LoVo (cell line): Measurements from ENCODE around the gene DEDD.
"Not testable (repeated sequence)": the region's sequence is repeated elsewhere in the genome, so short reads cannot be mapped to it uniquely, and the experiment has no call there.

ENCODE experiments used
- DNase-seq: peaks from one replicate; pipeline ENCODE4 v3.0.0-alpha.2; 2016; ENCODE audit warnings: low spot score

Gene DEDD

DNA sequence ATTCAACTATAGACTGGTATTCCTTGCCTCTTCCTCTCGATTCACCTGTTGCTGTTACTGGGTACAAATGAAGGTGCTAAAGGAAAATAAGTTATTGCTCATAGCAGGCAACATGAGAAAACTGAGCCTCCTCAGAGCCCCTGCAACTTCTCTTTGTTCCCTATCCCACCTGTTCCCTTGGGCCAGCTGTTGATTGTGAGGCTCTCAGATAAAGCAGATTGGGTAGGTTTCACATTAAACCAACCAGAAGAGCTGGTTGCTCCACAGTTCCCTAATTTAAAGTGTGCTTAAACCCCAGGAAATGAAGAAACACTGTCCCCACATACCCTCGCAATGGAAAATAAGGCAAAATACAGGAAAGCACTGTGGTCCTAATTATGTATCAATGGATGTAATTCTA is 4.8 kb downstream of the DEDD start:
- no peak for DNase-seq

DNA sequence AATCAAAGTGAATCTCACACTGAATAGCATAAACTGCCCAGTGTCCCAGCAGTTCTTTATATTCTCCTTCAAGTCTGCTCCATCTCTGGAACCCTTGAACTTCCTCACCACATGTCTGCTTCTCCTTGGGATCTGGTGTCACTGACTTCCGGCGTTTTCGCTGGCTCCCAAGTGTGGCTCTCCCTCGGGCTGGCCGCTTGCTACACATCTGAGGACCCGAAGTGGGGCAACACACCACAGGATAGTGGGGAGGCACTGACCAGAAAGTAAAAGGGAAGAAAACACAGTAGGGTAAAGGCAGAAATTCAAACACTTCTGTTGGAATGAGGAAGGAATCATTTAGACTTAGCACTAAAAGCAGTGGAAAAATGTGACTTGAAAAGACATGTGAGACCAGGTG is 9.5 kb downstream of the DEDD start:
- no peak for DNase-seq

DNA sequence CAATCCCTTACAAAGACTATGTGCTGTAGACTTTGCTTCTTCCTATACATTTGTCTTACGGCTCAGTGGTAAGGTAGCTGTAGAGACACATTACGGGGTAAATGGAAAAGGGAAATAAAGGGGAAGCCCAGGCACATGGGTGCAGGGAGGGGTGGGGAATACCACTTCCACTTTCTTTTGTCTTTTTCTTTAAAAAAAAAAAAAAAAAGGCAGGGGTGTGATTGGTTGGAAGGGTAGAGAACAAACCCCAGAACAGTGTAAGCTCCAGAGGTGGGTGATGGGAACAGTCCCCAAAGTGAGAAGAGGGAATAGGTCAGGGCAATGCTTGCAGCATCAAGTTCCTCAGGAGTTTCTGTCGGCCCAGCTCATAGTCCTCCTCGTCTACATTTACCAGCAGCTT is 10.6 kb downstream of the DEDD start:
- no peak for DNase-seq

DNA sequence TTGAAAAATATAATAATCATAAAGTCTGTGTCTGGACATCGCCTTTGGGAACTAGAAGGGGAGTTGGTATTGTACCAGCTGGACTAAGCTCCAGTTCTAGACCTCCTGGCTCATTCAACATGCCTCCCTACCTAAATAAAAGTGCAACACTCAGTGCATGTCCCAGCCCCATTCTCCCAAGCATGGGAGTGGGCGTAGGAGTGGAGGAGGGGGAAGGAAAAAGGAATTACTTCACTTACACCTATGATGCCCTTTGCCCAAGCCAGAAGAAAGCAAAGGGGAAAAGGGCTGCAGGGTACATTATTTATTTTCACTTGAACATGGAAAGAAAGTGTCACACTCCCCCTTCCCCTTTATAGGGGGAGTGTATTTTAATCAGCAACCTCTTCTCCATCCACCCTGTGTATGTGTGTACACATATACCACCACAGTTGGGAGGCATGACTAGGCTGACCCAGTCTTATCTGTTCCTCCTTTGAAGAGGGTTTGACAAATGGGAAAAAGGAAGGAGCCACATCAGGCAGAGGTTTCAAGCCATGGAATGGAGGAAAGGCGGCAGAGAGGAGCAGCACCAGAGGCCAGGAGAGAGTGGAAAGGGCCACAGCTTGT is 11.3 kb downstream of the DEDD start:
- DNase-seq = no peak

DNA sequence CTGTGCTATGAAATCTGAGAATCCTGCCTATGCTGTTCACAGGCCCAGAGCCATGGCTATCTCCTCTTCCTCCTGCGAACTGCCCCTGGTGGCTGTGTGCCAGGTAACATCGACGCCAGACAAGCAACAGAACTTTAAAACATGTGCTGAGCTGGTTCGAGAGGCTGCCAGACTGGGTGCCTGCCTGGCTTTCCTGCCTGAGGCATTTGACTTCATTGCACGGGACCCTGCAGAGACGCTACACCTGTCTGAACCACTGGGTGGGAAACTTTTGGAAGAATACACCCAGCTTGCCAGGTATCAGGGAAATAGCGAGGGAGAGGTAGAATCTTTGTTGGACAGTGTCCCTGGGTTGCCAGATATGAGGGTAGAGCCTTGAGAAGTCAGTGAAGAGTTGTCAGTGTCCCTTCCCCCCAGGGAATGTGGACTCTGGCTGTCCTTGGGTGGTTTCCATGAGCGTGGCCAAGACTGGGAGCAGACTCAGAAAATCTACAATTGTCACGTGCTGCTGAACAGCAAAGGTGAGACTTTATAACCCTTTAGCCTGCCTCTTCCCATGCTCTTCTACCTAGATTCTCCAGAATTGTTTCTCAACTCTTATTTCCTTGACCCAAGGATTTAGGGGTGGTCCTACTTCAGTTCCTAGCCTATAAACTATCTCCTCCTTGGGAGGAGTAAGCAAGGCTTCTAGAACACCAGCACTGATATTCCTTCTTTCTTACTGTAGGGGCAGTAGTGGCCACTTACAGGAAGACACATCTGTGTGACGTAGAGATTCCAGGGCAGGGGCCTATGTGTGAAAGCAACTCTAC is 13.2 kb downstream of the DEDD start:
- peak; percentile 59 for DNase-seq

DNA sequence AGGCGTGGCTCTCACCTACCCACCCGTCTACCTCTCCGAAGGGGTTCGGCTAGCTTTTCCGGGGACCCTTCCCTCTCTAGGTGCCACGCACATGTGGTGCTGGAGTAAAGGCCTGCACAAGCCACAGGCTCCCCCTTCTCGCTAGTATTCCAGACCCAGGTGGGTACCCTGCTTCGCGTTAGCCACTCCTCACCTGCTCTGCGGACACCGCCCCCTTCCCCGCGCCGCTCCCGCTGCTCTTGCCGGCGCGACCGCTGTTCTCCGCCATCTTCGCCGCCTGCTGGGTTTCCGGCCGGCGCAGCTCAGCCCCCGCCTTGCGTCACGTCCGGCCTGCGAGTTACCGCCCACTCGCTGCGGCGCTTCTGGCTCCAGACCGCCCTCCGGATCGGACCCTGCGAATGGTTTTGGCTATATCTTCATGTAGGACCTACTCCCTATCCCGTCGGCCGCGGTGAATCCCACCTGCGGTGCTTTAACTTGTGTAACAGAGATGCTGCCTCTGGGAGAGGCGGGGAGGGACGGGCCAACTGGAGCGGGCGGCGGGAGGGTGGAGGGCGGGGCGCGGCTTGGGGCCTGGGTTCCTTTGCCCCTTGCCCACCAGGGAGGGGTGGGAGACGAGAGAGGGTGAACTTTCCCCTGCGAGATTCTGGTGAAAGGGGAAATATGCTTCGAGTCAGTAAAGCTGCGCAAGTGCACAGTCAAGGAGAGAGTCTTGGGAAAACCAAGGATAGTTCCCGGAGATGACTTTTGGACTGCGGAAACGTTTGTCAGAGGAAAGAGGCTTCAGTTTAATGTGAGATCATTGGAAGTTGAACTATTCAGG is 14.5 kb downstream of the DEDD start, which contains the start of the genes NIT1 and PFDN2:
Gene NIT1 (plus strand): TSS at position 347 of the 823 bp plus-strand sequence. CDS start 72 bp downstream, at position 419.
Gene PFDN2 (minus strand): TSS at position 279 of the 823 bp plus-strand sequence. CDS start 11 bp downstream, at position 268.
- peak; percentile 90 for DNase-seq

DNA sequence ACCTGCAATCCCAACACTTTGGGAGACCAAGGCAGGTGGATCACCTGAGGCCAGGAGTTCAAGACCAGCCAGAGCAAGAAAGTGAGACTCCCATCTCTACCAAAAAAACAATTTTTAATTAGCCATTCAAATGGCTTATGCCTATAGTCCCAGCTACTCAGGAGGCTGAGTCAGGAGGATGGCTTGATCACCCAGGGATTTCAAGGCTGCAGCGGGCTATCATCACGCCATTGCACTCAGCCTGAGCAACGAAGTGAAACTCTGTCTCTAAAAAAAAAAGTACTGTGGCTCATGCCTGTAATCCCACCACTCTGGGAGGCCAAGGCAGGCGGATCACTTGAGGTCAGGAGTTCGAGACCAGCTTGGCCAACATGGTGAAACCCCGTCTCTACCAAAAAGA is 16.5 kb downstream of the DEDD start:
- not testable (repeated sequence) for DNase-seq

DNA sequence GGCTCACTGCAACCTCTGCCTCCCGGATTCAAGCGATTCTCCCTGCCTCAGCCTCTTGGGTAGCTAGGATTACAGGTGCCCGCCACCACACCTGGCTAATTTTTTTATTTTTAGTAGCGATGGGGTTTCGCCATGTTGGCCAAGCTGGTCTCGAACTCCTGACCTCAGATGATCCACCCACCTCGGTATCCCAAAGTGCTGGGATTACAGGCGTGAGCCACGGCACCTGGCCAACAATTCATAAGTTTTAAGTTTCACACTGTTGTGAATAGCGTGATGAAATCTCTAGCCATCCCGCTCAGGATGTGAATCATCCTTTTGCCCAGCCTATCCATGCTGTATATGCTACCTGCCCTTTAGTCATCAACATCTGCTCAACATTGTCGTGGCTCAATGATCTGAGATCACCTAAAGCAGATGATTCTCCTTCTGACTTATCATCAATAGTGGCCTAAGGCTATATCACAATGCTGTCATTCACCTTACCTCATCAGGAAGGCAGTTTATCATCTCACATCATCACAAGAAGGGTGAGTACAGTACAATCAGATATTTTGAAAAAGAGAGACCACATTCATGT is 17.2 kb downstream of the DEDD start:
- DNase-seq = peak; percentile 63

DNA sequence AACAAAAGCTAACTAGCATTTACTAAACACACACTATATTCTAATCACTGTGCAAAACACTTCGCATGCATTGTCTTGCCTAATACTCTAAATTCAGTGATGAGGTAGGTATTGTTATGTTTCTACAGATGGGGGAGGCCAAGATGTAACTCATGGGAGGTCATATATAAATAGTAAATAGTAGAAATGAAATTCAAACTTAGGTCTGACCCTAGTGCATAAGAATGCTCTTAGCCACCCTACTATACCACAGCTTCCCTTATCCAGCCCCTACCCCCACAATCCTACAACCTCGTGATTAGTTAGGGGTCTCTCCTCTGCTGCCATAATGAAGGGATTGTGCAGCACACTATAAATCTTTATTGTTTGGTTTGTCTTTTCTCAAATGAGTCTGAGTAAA is 17.9 kb downstream of the DEDD start:
- DNase-seq = no peak

DNA sequence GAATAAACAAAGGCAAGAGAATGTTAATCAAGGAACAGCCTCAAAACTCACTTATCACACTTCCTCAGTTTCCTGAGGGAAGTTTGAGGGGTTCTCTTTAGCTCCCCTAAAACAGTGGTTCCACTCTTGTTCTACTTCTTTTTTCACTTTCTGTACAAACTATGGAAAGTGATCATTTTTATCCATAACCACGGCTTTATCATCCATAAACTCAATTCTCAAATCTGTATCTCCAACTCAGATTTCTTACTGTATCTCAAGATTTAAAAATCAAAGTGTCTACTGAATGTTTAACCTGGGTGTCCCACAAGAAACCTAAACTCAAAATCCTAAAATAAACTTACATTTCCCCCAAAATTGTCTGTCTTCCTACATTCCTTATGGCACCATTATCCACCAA is 18.6 kb downstream of the DEDD start:
- DNase-seq = no peak

DNA sequence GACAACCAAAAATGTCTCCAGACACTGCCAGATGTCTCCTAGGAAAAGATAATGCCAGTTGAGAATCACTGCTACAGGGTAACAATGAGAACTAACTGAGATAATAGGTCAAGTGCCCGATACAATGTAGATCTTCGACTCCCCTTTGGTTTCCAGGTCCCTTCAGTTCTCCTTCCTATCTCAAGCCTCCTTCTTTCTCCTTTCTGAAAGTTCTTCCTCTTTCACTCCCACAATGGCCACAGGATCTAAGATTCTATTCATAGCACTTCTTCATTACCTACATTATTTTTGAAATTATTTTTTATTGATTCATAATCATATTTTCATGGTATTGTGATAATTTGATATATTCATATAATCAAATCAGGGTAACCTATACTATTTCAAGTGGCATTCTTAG is 20.9 kb downstream of the DEDD start:
- DNase-seq = no peak

DNA sequence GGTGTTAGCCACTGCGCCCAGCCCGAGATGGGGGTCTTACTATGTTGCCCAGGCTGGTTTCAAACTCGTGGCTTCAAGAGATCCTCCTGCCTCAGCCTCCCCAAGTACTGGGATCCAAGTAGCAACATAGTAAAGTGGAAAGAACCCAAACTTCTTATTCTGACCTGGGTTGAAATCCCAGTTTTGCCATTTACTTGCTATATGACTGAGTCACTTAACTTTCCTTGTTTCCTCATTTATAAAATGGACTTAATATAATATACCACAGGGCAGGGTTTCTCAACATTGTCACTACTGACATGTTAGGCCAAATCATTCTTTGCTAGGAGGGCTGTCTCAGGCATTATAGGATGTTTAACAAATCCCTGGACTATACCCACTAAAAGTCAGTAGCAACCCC is 21.4 kb downstream of the DEDD start:
- no peak for DNase-seq

DNA sequence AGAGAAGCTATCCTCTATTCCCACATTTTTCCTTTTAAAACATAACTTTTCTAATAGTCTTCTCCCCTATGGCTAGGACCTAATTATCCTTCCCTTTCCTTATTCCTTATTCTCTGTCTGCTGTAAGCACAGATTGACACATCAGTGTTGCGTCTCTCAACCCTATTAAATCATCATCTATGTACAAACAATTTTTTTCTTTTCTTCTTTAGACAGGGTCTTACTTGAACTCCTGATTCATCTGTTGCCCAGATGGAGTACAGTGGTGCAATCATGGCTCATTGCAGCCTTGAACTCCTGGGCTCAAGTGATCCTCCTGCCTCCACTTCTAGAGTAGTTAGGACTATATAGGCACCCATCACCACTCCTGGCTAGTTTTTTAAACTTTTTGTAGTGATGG is 26.0 kb downstream of the DEDD start:
- DNase-seq = no peak

DNA sequence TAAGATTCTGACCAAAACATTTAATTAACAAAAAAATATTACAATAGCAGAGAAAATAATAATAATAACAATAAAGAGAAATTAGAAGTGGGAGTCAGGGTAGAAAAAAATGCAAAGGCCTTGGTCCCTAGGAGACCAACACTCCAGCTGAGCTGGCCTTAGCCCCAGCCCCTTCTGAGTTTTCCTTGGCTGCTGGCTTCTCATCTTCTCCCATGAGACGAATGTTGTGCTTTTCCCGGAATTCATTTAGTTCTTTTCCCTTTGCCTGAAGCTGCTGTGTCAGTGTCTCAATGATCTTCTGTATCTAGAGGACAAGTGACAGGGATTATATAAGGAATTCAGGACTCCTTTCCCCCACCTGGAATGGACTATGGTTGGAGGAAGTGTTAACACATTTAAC is 31.9 kb downstream of the DEDD start:
- DNase-seq = no peak

DNA sequence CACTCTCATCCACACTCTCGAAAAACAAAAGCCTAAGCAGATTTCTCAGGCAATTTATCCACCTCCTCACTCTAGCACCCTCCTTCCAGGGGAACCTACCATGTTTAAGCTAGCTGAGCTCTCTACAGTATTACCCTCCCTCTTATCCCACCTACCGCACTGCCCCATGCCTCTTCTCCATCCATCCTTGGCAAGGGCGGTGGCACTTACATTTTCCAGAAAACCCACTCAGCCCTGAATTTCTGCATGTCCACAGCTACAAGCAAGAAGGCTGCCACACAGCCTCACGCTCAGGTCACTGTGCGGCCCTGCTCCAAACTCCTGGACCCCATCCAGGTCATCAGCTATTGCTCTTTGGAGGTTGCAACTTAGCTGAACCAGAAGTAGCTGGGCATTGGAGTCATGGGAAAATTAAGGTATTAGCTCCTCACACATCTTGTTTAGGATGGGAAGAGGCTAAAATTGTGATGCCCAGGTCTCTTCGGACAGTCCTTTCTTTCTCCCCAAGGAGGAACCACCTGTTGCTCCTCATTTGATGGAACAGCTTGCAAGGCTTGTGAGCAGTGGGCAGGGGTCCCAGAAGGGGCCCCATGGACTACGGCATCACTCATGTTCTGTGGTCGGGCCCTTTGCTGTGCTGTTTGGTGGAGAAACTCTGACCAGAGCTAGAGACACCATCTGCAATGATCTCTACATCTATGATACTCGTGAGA is 33.2 kb downstream of the DEDD start:
- no peak for DNase-seq

DNA sequence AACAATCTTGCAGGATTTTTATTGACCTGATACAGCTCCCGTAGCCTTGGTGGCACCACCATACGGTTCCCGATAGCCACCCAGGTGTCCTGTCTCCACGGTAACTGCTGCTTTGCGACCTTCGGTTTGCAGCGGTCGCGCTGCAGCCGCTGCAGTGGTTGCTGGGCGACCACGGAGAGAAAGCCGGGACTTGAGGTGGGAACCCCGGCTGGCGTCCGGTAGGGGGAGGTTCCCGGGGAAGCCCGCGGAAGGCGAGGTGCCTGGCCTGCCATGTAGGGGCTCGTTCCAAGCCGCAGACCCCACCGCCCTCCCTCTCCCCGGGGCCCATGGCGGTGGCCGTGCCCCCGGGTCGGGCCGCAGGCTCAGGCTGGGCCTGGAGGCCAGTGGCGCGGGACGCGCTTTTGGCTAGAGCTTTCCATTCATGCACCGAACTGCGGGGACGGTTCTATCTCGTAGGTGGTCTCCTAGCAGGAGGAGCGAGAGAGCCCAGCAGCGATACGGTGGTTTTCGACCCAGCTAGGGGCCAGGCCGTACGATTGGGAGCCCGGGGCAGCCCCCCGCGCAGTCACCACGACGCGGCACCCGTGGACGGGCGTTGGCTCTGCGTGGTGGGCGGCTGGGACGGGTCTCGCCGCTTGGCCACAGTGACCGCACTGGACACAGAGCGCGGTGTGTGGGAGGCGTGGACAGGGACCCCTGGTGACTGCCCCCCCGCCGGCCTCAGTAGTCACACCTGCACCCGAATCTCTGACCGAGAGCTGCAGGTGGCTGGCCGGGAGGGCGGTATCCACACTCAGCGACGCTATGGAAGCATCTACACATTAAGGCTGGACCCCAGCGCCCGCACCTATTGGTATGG is 34.0 kb downstream of the DEDD start, which contains the start of gene KLHDC9:
Gene KLHDC9 (plus strand): TSS at position 152 of the 859 bp plus-strand sequence. CDS start 175 bp downstream, at position 327.
- peak; percentile 86 for DNase-seq

DNA sequence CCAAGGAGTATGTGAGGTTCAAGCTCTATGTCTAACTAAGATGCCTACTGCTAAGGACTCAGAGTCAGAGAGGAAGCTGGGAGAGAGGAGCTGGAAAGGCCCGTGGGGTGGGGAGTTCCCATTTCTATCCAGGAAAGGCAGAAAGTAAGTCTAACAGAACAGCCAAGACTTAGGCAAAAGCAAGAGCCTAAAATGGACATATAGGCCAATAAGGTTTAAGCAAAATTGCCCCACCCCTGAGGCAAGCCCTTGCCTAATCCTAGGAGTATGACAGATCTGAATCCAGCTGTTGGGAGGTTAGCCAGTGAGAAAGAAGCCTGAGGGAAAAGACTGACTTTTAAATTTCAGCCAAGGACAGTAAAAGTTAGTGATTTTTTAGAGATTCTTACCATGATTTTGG is 35.9 kb downstream of the DEDD start:
- DNase-seq = no peak

DNA sequence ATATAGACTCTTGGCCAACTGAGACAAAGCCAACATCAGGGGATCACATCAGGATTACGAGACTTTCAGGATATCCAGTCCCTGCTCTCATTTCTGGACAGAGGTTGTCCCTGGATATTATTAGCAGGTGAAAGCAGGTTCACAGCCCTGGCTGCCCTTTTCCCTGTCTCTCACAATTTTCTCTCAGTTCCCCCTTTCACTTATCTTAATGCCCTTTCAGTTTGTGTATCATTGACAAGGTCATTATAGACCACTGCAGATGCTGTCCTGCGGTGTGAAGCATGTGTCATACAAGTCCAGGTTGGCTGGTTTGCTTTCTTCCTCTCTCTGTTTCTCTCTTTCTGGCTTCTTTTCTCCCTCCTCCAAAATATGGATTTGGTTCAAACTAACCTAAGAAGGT is 36.5 kb downstream of the DEDD start:
- DNase-seq = no peak

DNA sequence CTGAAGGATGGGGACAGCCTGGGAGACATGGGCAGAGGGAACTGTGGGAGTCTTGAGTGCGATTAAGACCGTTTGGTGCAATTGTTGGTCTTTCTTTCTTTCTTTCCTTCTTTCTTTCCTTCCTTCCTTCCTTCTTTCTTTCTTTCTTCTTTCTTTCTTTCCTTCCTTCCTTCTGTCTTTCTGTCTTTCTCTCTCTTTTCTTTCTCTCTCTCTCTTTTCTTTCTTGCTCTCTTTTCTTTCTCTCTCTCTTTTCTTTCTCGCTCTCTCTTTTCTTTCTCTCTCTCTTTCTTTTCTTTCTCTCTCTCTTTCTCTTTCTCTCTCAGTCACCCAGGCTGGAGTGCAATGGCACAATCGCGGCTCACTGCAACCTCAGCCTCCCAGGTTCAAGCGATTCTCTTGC is 37.2 kb downstream of the DEDD start:
- DNase-seq = no peak

DNA sequence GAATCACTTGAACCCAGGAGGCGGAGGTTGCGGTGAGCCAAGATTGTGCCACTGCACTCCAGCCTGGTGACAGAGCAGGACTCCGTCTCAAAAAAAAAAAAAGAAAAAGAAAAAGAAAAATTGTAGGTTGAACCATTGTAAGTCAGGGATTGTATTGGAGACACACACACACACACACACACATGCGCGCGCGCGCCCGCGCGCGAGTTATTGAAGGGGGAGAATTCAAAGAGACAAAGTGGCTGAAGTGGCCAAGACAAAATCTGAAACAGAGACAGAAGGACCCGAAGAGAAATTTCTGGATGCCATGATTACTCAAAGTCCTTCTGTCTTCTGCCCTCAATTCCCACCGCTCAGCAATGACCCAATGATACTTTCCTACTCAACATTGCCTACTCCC is 38.0 kb downstream of the DEDD start:
- DNase-seq = no peak

DNA sequence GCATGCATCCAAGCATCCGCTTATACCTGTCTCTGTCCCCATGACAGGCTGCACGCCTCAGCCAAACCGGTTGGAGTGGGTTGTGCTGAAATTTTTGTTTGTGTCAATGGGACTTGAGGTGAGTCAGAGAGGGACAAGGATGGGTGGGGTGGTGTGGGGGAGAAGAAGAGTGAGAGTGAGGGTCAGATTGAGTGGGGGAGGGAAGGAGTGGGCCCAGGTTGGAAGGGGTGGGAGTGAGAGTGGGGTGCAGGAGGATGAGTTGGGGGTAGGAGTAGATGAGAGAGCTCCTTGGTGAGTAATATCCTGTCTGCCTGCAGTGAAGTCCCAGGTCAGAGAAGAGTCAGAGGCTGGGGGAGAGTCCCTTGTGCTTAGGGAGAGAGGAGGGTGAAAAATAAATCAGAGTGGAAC is 39.8 kb downstream of the DEDD start:
- no peak for DNase-seq
